Upper lobe of right lung (tissue), 1 donor: ENCODE data around the gene CIRBP. TPM values are rescaled to one million over a fixed set of nuclear protein-coding genes. Genes with fewer than 3 reads are reported as not detected.

Experiments used
- ATAC-seq: fragments of 200-7000 bp; cut with Tn5 transposase; one replicate; pipeline ENCODE4 v1.9.1; 2020; ENCODE audit warnings: mild to moderate bottlenecking, moderate library complexity
- DNase-seq: peaks from one replicate; pipeline ENCODE4 v3.0.0-alpha.2; 2020
- H3K27ac ChIP-seq: fragments of 200-600 bp; one replicate; pipeline ENCODE4 v1.8.0; 2022
- H3K27me3 ChIP-seq: fragments of 200-600 bp; one replicate; pipeline ENCODE4 v1.8.0; 2022; ENCODE audit warnings: mild to moderate bottlenecking
- H3K36me3 ChIP-seq: fragments of 200-600 bp; one replicate; pipeline ENCODE4 v1.8.0; 2022
- H3K4me1 ChIP-seq: fragments of 200-600 bp; one replicate; pipeline ENCODE4 v1.8.0; 2022
- H3K4me3 ChIP-seq: fragments of 200-600 bp; one replicate; pipeline ENCODE4 v1.8.0; 2022; ENCODE audit warnings: mild to moderate bottlenecking
- H3K9me3 ChIP-seq: fragments of 200-600 bp; one replicate; pipeline ENCODE4 v1.8.0; 2022
- intact Hi-C: fragments of 100-400 bp; cut with DNase I; formaldehyde crosslinking; loops from one replicate; pipeline ENCODE4 v1.11.0; 2022
- total RNA-seq: library from RNA; stranded (reverse); fragmentation: NEBNext Ultra II Directional; extraction: Animal tissue kit (Norgen Biotek cat#: 25700); gene quantifications from one replicate; pipeline ENCODE4 v1.2.1, GENCODE V29; 2021
- TF ChIP-seq, protein P1 (sequence below): fragments of 200-600 bp; IDR thresholded peaks from one replicate; pipeline ENCODE4 v1.8.0; 2022; ENCODE audit warnings: antibody characterized with exemption
- donor health status: DM: no; HTN: yes; CAD: no; lungs with severe emphysema.

Gene CIRBP
- total RNA-seq, 1 donor from 2014 or later = 322 TPM

DNA sequence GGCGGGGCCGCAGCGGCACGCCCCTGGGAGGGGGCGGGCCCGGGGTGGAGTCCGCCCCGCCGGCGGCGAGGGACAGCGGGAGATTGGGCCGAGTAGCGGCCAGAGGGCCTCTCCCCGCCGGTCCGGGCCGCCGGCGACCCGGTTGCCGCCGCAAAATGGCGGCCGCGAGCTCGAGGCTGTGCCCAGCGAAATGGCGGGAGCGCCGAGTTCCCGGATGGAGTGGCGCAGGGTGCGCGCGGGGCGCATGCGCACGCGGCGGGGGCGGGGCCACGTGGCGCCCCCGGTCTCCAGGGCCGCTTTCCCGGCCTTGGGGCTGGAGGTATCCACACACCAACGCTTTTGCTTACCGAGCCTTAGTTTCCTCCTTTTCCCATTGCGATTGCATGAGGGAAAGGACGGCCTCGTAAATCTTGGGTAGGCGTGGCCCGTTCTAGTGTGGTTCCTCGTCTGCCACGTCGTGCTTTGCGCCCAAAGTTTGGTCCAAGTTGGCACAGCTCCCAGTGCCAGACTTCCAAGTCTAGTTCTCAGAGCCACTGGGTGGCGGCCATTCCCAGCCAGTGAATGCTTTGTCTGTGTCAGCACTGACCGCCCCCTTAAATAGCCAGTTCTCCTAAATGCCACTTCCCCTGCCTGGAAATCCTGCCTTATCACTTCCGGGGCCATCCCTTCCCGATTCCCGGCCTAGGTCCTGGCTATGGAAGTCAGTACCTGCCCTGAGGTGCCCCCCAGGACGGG is 513 bp downstream of the CIRBP start:
- Histone ChIP-seq H3K4me3 (peak overlapping the region; percentile 69), H3K36me3 (peaks cover 43% of the 10 kb centered on the region), H3K9me3 (no peaks in the 10 kb centered on the region), H3K4me1 (peaks cover 79% of the 10 kb centered on the region), H3K27me3 (no peaks in the 10 kb centered on the region), H3K27ac (peak overlapping the region; percentile 95)
- intact Hi-C loops = no loop called here
- TF ChIP-seq, protein P1, sequence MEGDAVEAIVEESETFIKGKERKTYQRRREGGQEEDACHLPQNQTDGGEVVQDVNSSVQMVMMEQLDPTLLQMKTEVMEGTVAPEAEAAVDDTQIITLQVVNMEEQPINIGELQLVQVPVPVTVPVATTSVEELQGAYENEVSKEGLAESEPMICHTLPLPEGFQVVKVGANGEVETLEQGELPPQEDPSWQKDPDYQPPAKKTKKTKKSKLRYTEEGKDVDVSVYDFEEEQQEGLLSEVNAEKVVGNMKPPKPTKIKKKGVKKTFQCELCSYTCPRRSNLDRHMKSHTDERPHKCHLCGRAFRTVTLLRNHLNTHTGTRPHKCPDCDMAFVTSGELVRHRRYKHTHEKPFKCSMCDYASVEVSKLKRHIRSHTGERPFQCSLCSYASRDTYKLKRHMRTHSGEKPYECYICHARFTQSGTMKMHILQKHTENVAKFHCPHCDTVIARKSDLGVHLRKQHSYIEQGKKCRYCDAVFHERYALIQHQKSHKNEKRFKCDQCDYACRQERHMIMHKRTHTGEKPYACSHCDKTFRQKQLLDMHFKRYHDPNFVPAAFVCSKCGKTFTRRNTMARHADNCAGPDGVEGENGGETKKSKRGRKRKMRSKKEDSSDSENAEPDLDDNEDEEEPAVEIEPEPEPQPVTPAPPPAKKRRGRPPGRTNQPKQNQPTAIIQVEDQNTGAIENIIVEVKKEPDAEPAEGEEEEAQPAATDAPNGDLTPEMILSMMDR = no peak
- DNase-seq = peak; percentile 94
- peak; percentile 42 for ATAC-seq

DNA sequence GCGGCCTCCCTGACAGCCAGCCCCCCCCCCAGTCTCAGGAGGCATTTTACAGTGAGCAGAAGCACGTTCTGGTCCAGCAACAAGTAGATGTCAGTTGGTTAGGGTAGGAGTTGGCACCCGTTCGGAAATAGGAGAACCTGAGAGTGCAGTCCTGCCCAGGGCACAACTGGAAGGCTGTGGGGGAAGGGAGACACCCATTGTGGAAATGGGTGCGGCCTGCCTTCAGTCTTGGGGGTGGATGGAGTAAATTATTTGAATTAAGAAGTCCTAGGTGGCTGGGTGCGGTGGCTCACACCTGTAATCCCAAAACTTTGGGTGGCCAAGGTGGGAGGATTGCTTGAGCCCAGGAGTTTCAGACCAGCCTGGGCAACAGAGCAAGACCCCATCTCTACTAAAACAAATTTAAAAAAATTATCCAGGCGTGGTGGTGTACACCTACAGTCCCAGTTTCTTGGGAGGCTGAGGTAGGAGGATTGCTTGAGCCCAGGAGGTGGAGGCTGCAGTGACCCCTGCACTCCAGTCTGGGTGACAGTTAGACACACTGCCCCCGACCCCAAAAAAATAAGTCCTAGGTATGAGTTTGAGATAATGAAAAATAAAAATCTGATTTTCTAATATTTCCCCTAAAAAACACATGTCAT is 1.2 kb downstream of the CIRBP start:
- Histone ChIP-seq H3K36me3 (peaks cover 48% of the 10 kb centered on the region), H3K27me3 (no peaks in the 10 kb centered on the region), H3K4me1 (peaks cover 78% of the 10 kb centered on the region), H3K4me3 (peak overlapping the region; percentile 69), H3K27ac (peak overlapping the region; percentile 95), H3K9me3 (no peaks in the 10 kb centered on the region)
- intact Hi-C loops = no loop called here
- DNase-seq = no peak
- TF ChIP-seq, protein P1 = no peak
- ATAC-seq = no peak

DNA sequence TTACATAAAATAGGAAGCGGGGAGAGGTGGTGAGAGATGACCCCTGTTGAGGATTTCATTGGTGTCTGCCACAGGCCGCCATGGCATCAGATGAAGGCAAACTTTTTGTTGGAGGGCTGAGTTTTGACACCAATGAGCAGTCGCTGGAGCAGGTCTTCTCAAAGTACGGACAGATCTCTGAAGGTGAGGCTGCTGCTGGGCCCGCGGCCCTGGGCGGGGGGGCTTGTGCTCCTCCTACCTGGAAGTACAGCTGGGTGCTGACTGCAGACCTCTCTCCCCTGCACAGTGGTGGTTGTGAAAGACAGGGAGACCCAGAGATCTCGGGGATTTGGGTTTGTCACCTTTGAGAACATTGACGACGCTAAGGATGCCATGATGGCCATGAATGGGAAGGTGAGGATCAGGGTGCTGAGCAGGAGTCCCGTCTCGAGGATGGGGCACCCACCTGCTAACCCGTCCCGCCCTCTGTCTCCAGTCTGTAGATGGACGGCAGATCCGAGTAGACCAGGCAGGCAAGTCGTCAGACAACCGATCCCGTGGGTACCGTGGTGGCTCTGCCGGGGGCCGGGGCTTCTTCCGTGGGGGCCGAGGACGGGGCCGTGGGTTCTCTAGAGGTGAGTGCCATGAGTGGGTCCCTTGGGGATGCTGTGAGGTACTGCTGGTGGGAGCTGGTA is 1.9 kb downstream of the CIRBP start:
- Histone ChIP-seq H3K27ac (peak overlapping the region; percentile 95), H3K4me1 (peaks cover 73% of the 10 kb centered on the region), H3K9me3 (no peaks in the 10 kb centered on the region), H3K27me3 (no peaks in the 10 kb centered on the region), H3K4me3 (peak overlapping the region; percentile 69), H3K36me3 (peaks cover 48% of the 10 kb centered on the region)
- ATAC-seq (no peak), DNase-seq (no peak)
- intact Hi-C loops = no loop called here
- TF ChIP-seq, protein P1 = no peak

DNA sequence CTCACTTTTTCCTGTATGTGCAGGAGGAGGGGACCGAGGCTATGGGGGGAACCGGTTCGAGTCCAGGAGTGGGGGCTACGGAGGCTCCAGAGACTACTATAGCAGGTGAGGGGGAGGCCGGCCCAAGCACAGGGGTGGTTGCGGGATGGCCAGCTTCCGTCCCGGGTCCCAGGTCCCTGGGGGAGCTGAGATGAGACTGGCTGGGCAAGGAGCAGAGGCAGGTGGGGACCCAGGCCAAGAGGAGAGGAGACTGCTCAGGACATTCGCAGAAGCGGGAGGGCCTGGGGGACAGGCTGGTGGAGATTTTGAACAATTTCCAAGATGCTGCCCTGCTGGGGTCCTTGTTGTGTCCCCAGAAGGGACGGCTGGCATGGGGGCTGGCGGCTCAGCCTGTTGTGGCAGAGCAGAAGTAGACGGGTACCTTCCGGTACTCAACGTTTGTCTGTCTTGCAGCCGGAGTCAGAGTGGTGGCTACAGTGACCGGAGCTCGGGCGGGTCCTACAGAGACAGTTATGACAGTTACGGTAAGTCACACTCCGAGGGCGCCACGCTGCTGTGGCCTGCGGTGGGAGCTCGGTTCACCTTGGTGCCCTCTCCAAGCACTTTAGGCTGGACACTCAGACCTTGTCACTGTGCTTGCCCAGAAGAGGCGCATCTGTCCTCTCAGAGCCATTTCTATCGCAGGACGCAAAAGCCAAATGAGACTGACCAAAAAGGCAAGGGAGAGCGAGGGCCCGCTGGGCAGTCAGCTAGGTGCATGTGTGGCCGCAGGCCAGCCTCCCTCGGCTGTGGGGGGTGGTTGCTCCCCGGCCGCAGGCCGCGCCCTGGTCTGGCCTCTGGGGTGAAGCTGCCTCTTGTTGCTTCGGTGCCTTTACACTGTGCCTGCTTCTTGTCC is 2.6 kb downstream of the CIRBP start:
- no peak for ATAC-seq
- intact Hi-C loops = no loop called here
- Histone ChIP-seq H3K9me3 (no peaks in the 10 kb centered on the region), H3K27ac (peak overlapping the region; percentile 30), H3K4me3 (peak overlapping the region; percentile 69), H3K27me3 (no peaks in the 10 kb centered on the region), H3K4me1 (peaks cover 76% of the 10 kb centered on the region), H3K36me3 (peaks cover 48% of the 10 kb centered on the region)
- TF ChIP-seq, protein P1 = no peak
- no peak for DNase-seq
